Left ventricle myocardium inferior (tissue), 1 donor: Measurements from ENCODE around the gene EFEMP2. TPM values are rescaled to one million over a fixed set of nuclear protein-coding genes. Genes with fewer than 3 reads are reported as not detected.

Source experiments
- DNase-seq: peaks from one replicate; pipeline ENCODE4 v3.0.0-alpha.2; 2020
- H3K27ac ChIP-seq: fragments of 200-600 bp; replicated peaks from 2 replicates; pipeline ENCODE4 v1.8.0; 2021
- H3K27me3 ChIP-seq: fragments of 200-600 bp; 2 replicates; pipeline ENCODE4 v1.8.0; 2021; ENCODE audit warnings: low read depth
- H3K36me3 ChIP-seq: fragments of 200-600 bp; 2 replicates; pipeline ENCODE4 v1.8.0; 2021
- H3K4me1 ChIP-seq: fragments of 200-600 bp; 2 replicates; pipeline ENCODE4 v1.8.0; 2021
- H3K4me3 ChIP-seq: fragments of 200-600 bp; 2 replicates; pipeline ENCODE4 v1.8.0; 2021; ENCODE audit warnings: mild to moderate bottlenecking, moderate library complexity
- H3K9me3 ChIP-seq: fragments of 200-600 bp; replicated peaks from 2 replicates; pipeline ENCODE4 v1.8.0; 2021
- CTCF ChIP-seq: fragments of 200-600 bp; IDR thresholded peaks from 2 replicates; pipeline ENCODE4 v1.8.0; 2021; ENCODE audit warnings: antibody characterized with exemption, mild to moderate bottlenecking, borderline replicate concordance
- intact Hi-C: fragments of 100-400 bp; cut with micrococcal nuclease; formaldehyde crosslinking; loops from one replicate; pipeline ENCODE4 v1.11.0; 2022
- total RNA-seq: library from RNA; stranded (reverse); fragmentation: NEBNext Ultra II Directional; extraction: Animal tissue kit (Norgen Biotek cat#: 25700); gene quantifications from one replicate; pipeline ENCODE4 v1.2.1, GENCODE V29; 2021
- donor health status: DM: no; HTN: yes; CAD: no; lungs with severe emphysema.

The EFEMP2 gene
- total RNA-seq, 1 donor from 2014 or later = 85.1 TPM

- Histone ChIP-seq H3K36me3 (peaks cover 51% of the 10 kb centered on the region), H3K4me3 (peak within 1 kb of the TSS; percentile 80), H3K9me3 (no peaks in the 10 kb centered on the region), H3K27ac (peak within 1 kb of the TSS; percentile 97), H3K27me3 (no peaks in the 10 kb centered on the region), H3K4me1 (peaks cover 85% of the 10 kb centered on the region)
- TF ChIP-seq CTCF = no peak
- intact Hi-C loops = no loop called here
- peak; percentile 99 for DNase-seq
Measured at GRCh38 chr11:65857853-65858680, 14.5 kb downstream of the EFEMP2 start, which contains the start of gene CFL1. Gene CFL1, minus strand, starts transcription at chr11:65858180. Its CDS starts 81 bp downstream, at chr11:65858099.

DNA sequence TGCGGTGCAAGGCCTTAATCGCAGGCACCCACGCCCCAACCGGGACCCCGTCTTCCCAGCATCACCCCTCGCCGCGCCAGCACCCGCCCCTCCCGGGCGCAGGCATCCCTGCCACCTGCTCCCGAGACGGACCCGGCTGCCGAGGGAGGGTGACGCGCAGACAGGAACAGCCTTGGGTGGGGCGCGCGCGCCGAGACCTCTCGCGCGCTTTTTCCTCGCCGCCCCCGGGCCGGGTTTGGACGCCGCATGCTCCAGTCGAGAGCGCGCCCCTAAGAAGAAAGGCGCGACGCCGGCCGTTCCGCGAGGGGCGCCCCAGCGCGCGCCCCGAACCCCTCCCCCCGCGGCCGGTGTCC lies 15.1 kb downstream of the EFEMP2 start:
- Histone ChIP-seq H3K9me3 (no peaks in the 10 kb centered on the region), H3K27ac (peak overlapping the region; percentile 97), H3K36me3 (peaks cover 51% of the 10 kb centered on the region), H3K4me3 (peak overlapping the region; percentile 80), H3K4me1 (peaks cover 80% of the 10 kb centered on the region), H3K27me3 (no peaks in the 10 kb centered on the region)
- TF ChIP-seq CTCF = no peak
- peak; percentile 56 for DNase-seq
- intact Hi-C loops = no loop called here

- Histone ChIP-seq H3K27ac (peak overlapping the region; percentile 97), H3K36me3 (peaks cover 51% of the 10 kb centered on the region), H3K4me3 (peak overlapping the region; percentile 80), H3K27me3 (no peaks in the 10 kb centered on the region), H3K4me1 (peaks cover 74% of the 10 kb centered on the region), H3K9me3 (no peaks in the 10 kb centered on the region)
- no peak for TF ChIP-seq CTCF
- intact Hi-C loops = no loop called here
- DNase-seq = peak; percentile 86
Measured at GRCh38 chr11:65856689-65857499, 15.7 kb downstream of the EFEMP2 start.

GRCh38 chr11:65855927-65856363 lies 16.7 kb downstream of the EFEMP2 start:
- Histone ChIP-seq H3K36me3 (peaks cover 54% of the 10 kb centered on the region), H3K4me3 (peak overlapping the region; percentile 80), H3K27ac (peak overlapping the region; percentile 97), H3K9me3 (peaks cover 7% of the 10 kb centered on the region), H3K4me1 (peaks cover 65% of the 10 kb centered on the region), H3K27me3 (no peaks in the 10 kb centered on the region)
- DNase-seq = no peak
- intact Hi-C loops = no loop called here
- TF ChIP-seq CTCF = no peak
